Kidney epithelial cell (primary cell): ENCODE data around the gene BRF1. TPM values are rescaled to one million over a fixed set of nuclear protein-coding genes. Genes with fewer than 3 reads are reported as not detected.

Experiments used
- DNase-seq: peaks from one replicate; pipeline ENCODE4 v3.0.0-alpha.2; 2010; ENCODE audit warnings: low read depth
- H3K27me3 ChIP-seq: 2 replicates; pipeline ENCODE4 v1.6.0; 2011; ENCODE audit warnings: low read length; ENCODE audit not compliant: control insufficient read depth, insufficient read depth
- H3K36me3 ChIP-seq: 2 replicates; pipeline ENCODE4 v1.5.1; 2011; ENCODE audit warnings: low read length; ENCODE audit not compliant: control insufficient read depth, insufficient read depth
- H3K4me3 ChIP-seq: 2 replicates; pipeline ENCODE4 v1.5.1; 2011; ENCODE audit warnings: low read depth, mild to moderate bottlenecking, control low read depth, low read length
- total RNA-seq: library from RNA; depleted of rRNA; stranded (reverse); fragments of >200 nt; gene quantifications from 2 replicates; pipeline ENCODE4 v1.2.3, GENCODE V29; 2015
- TF ChIP-seq, protein P1 (sequence below): IDR thresholded peaks from 2 replicates; pipeline ENCODE4 v1.5.1; 2011; ENCODE audit warnings: mild to moderate bottlenecking, moderate library complexity, low read length, control low read depth, inconsistent platforms; ENCODE audit not compliant: insufficient read depth, poor library complexity, severe bottlenecking

The BRF1 gene
- total RNA-seq, 1 donor from 2014 or later = 48.4 TPM

DNA sequence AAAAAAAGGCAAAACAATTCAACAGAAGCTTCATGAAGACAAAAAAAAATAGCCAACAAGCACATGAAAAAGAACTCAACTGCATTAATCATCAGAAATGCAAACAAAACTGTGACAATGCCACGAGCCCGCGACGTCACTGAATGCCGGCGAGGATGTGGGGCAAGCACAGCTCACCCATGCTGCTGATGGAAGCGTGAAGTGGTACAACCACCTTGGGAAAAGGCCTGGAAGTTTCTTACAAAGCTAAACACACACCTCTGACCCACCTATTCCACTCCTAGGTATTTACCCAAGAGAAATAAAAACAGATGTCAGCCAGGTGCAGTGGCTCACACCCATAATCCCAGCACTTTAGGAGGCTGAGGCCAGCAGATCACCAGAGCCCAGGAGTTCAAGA is 42.0 kb downstream of the BRF1 start:
- DNase-seq = no peak

DNA sequence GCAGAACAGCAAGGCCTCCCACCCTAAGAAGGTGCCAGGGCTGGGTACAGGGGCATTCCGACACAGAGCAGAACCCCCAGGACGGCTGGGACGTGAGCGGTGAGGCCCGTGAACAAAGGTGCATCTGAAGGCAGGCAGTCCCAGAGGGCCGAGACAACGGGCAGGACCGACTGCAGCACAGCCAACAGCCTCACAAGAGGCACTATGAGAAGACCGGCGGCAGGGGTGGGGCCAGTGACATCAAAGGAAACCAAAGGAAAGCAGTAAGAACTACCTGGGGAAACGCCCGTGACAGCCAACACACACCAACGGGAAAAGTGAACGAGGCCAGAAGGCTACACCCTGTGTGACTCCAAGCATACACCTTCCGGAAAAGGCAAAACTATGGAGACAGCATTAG is 43.3 kb downstream of the BRF1 start:
- no peaks in the 10 kb centered on the region for H3K27me3 ChIP-seq
- no peak overlapping the region for H3K4me3 ChIP-seq
- TF ChIP-seq, protein P1, sequence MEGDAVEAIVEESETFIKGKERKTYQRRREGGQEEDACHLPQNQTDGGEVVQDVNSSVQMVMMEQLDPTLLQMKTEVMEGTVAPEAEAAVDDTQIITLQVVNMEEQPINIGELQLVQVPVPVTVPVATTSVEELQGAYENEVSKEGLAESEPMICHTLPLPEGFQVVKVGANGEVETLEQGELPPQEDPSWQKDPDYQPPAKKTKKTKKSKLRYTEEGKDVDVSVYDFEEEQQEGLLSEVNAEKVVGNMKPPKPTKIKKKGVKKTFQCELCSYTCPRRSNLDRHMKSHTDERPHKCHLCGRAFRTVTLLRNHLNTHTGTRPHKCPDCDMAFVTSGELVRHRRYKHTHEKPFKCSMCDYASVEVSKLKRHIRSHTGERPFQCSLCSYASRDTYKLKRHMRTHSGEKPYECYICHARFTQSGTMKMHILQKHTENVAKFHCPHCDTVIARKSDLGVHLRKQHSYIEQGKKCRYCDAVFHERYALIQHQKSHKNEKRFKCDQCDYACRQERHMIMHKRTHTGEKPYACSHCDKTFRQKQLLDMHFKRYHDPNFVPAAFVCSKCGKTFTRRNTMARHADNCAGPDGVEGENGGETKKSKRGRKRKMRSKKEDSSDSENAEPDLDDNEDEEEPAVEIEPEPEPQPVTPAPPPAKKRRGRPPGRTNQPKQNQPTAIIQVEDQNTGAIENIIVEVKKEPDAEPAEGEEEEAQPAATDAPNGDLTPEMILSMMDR = no peak
- DNase-seq = no peak
- no peaks in the 10 kb centered on the region for H3K36me3 ChIP-seq

More for the DNA sequence above, 42.0 kb downstream of the BRF1 start:
- H3K27me3 ChIP-seq = no peaks in the 10 kb centered on the region
- TF ChIP-seq, protein P1 = no peak
- H3K4me3 ChIP-seq = no peak overlapping the region
- no peaks in the 10 kb centered on the region for H3K36me3 ChIP-seq

DNA sequence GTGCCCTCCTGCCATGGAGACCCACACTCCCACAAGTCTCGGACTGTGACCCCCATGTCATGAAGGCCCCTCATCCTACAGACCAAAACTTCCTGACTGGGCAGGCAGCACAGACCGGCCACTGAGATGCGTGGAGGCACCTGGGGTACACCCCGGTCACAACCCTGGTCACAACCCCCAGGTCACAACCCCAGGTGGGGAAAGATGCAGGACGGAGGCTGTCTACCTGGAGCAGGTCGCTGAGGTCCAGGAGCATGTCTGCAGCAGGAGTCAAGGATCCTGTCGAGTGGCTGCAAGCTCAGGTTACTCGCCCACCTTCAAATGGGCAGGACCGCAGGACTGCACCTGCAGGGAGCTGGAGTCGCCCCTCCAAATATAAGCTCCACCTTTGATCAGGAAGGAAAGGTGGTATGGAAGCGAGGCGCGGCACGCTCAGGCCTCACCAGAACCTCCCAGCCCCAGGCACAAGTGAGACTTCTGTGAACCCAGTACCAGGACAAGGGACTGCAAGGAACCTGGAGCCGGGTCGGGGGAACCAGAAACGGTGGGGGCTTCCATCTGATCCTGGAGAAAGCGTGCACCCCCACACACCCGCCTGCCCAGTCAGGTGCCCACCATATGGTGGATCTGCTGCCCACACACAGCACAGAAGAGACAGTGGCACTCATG is 44.4 kb downstream of the BRF1 start:
- DNase-seq = no peak
- Histone ChIP-seq H3K27me3 (no peaks in the 10 kb centered on the region), H3K4me3 (no peak overlapping the region), H3K36me3 (no peaks in the 10 kb centered on the region)
- TF ChIP-seq, protein P1 = no peak

DNA sequence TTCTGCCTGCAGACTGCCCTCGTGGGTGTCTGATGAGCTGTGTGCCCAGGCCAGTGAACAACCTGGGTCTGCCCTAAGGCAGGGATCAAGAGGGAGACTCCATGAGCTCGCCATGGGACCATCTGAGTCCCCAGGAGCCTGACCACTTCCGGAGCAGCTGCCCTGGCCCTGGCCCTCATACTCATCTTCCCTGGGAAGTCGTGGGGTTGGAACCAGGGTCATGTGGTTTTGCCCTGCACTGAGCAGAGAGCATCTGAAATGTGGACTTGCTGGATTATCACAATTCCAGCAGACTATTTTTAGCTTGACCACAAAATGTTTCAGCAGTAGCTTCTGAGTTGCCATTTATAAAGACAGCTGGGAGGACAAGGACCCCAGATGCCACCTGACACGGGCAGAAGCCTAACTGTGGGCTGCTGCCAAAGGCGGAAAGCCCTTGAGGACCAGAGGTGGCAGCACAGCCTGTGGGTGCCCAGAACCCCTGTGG is 45.7 kb downstream of the BRF1 start:
- no peak for DNase-seq
- Histone ChIP-seq H3K36me3 (no peaks in the 10 kb centered on the region), H3K27me3 (no peaks in the 10 kb centered on the region), H3K4me3 (no peak overlapping the region)
- TF ChIP-seq, protein P1 = no peak

DNA sequence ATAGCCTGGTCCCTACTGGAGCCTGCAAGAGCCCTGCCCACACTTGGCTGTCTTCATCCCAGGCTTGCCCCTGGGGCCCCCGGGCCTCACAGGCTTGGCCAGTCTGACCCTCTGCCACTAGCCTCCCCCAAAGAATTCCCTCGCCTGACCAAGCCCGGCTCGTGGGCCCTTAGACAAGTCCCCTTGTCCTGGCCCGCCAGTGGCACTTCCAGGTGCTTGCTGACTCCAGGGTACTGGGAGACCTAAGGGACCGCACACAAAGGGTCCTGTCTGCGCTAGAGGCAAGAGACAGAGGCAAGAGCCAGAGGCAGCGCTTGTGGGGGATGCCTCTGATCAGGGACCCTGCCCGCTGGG is 47.5 kb downstream of the BRF1 start:
- Histone ChIP-seq H3K4me3 (no peak overlapping the region), H3K27me3 (no peaks in the 10 kb centered on the region), H3K36me3 (peaks cover 4% of the 10 kb centered on the region)
- TF ChIP-seq, protein P1 = no peak
- no peak for DNase-seq
